Measurements from ENCODE around the gene ZNF474.

ZNF474 gene

GRCh38 chr5:122129306-122129705 is at the start of gene ZNF474:
Gene ZNF474 (plus strand): TSS chr5:122129546. CDS start chr5:122151991, 22,445 bp downstream.
- H3K4me3 ChIP-seq (ENCODE audit: low read depth, low read length): no peak within 1 kb of the TSS
- TF ChIP-seq POLR2A (IDR thresholded peaks at IDR 0.05; ENCODE audit: extremely low read depth, insufficient read length) (no peak), MAX (IDR thresholded peaks at IDR 0.05; ENCODE audit: low read depth, low read length) (no peak), MYC (IDR thresholded peaks at IDR 0.05; ENCODE audit: low read depth, low read length) (no peak), CTCF (IDR thresholded peaks at IDR 0.05; ENCODE audit: low read depth, low read length) (no peak)
- DNase-seq (ENCODE audit: low read depth): no peak

GRCh38 chr5:122081541-122081940 is 47.8 kb upstream of the ZNF474 start:
- no peak overlapping the region for H3K4me3 ChIP-seq (ENCODE audit: low read depth, low read length)
- no peak for DNase-seq (ENCODE audit: low read depth)
- TF ChIP-seq MYC (IDR thresholded peaks at IDR 0.05; ENCODE audit: low read depth, low read length) (no peak), CTCF (IDR thresholded peaks at IDR 0.05; ENCODE audit: low read depth, low read length) (no peak), MAX (IDR thresholded peaks at IDR 0.05; ENCODE audit: low read depth, low read length) (no peak), POLR2A (IDR thresholded peaks at IDR 0.05; ENCODE audit: extremely low read depth, insufficient read length) (no peak)

- no peak overlapping the region for H3K4me3 ChIP-seq (ENCODE audit: low read depth, low read length)
- no peak for DNase-seq (ENCODE audit: low read depth)
- TF ChIP-seq MAX (IDR thresholded peaks at IDR 0.05; ENCODE audit: low read depth, low read length) (no peak), MYC (IDR thresholded peaks at IDR 0.05; ENCODE audit: low read depth, low read length) (no peak), CTCF (IDR thresholded peaks at IDR 0.05; ENCODE audit: low read depth, low read length) (no peak), POLR2A (IDR thresholded peaks at IDR 0.05; ENCODE audit: extremely low read depth, insufficient read length) (no peak)
Measured at GRCh38 chr5:122083535-122083934, 45.8 kb upstream of the ZNF474 start.

- no peak for DNase-seq (ENCODE audit: low read depth)
- no peak overlapping the region for H3K4me3 ChIP-seq (ENCODE audit: low read depth, low read length)
- TF ChIP-seq MYC (IDR thresholded peaks at IDR 0.05; ENCODE audit: low read depth, low read length) (no peak), MAX (IDR thresholded peaks at IDR 0.05; ENCODE audit: low read depth, low read length) (no peak), CTCF (IDR thresholded peaks at IDR 0.05; ENCODE audit: low read depth, low read length) (no peak), POLR2A (IDR thresholded peaks at IDR 0.05; ENCODE audit: extremely low read depth, insufficient read length) (no peak)
Measured at GRCh38 chr5:122085041-122085440, 44.3 kb upstream of the ZNF474 start.

GRCh38 chr5:122089096-122090013 is 40.0 kb upstream of the ZNF474 start:
- no peak overlapping the region for H3K4me3 ChIP-seq (ENCODE audit: low read depth, low read length)
- no peak for DNase-seq (ENCODE audit: low read depth)
- TF ChIP-seq CTCF (IDR thresholded peaks at IDR 0.05; ENCODE audit: low read depth, low read length) (no peak), MAX (IDR thresholded peaks at IDR 0.05; ENCODE audit: low read depth, low read length) (no peak), MYC (IDR thresholded peaks at IDR 0.05; ENCODE audit: low read depth, low read length) (no peak), POLR2A (IDR thresholded peaks at IDR 0.05; ENCODE audit: extremely low read depth, insufficient read length) (no peak)
